Endothelial cell of umbilical vein (primary cell): ENCODE results near the gene OXLD1. TPM values are rescaled to one million over a fixed set of nuclear protein-coding genes. Genes with fewer than 3 reads are reported as not detected.

Experiments
- BruUV-seq: library from RNA; stranded (reverse); fragments of 400-500 nt; replicated peaks from 2 replicates; lab custom pipeline; 2021; lab: Mats Ljungman, UMichigan
- CTCF ChIA-PET: fragments of 300-600, 350-600 bp; sonication (Branson Sonifier 250); formaldehyde crosslinking; loops from one replicate; lab custom pipeline; 2021; ENCODE audit warnings: antibody characterized with exemption, inconsistent platforms; lab: Charles Lee
- POLR2A ChIA-PET: fragments of 300-600, 350-600 bp; sonication (Branson Sonifier 250); formaldehyde crosslinking; loops from one replicate; lab custom pipeline; 2021; ENCODE audit warnings: antibody characterized with exemption, inconsistent platforms; lab: Charles Lee
- DNase-seq: peaks from one replicate; pipeline ENCODE4 v3.0.0-alpha.2; 2011; ENCODE audit warnings: low read depth, low spot score
- FAIRE-seq: peaks from 2 replicates; lab custom pipeline; 2011; peaks lifted over from hg19 to GRCh38; lab: Jason Lieb, UNC
- H2AFZ ChIP-seq: 2 replicates; pipeline ENCODE4 v1.6.0; 2012; ENCODE audit warnings: low read depth, low read length, control low read depth, inconsistent platforms
- H3K27ac ChIP-seq: 2 replicates; pipeline ENCODE4 v1.5.1; 2011; ENCODE audit warnings: low read depth, mild to moderate bottlenecking, control low read depth, low read length, moderate library complexity; ENCODE audit not compliant: insufficient read depth
- H3K27me3 ChIP-seq, 2 experiments: 2 replicates each; pipeline versions ENCODE4 v1.6.0 to v1.6.1; 2011; ENCODE audit warnings: low read length in 2 of 2, mixed read lengths in 1 of 2; ENCODE audit not compliant: control insufficient read depth in 2 of 2, insufficient read depth in 2 of 2
- H3K36me3 ChIP-seq, 2 experiments: 2 replicates in 1 of 2; 3 replicates in 1 of 2; pipeline ENCODE4 v1.5.1; 2011; ENCODE audit warnings: low read length in 2 of 2, mild to moderate bottlenecking in 1 of 2, moderate library complexity in 1 of 2; ENCODE audit not compliant: control insufficient read depth in 2 of 2, insufficient read depth in 2 of 2; ENCODE audit errors: extremely low read depth in 1 of 2
- H3K4me1 ChIP-seq: 3 replicates; pipeline ENCODE4 v1.5.1; 2011; ENCODE audit warnings: mild to moderate bottlenecking, low read length; ENCODE audit not compliant: control insufficient read depth, insufficient read depth; ENCODE audit errors: extremely low read depth
- H3K4me2 ChIP-seq: 2 replicates; pipeline ENCODE4 v1.6.1; 2011; ENCODE audit warnings: low read length, control low read depth, mixed read lengths; ENCODE audit not compliant: insufficient read depth
- H3K4me3 ChIP-seq, 3 experiments: fragments of 200-600 bp in 1 of 3; sonication (generic), shearing (Covaris generic) in 1 of 3; replicated peaks in 1 of 3; 2 replicates each; pipeline ENCODE4 v1.5.1; 2011 to 2016; ENCODE audit warnings: control low read depth in 3 of 3, low read length in 3 of 3, mild to moderate bottlenecking in 2 of 3, inconsistent platforms in 1 of 3, low read depth in 1 of 3, moderate library complexity in 1 of 3; ENCODE audit not compliant: insufficient read depth in 1 of 3
- H3K79me2 ChIP-seq: 2 replicates; pipeline ENCODE4 v1.6.0; 2012; ENCODE audit warnings: low read length, inconsistent platforms; ENCODE audit not compliant: control insufficient read depth, insufficient read depth
- H3K9ac ChIP-seq: replicated peaks from 2 replicates; pipeline ENCODE3; 2011; ENCODE audit warnings: low read length, control low read depth; ENCODE audit not compliant: insufficient read depth; ENCODE audit errors: extremely low read depth
- H3K9me1 ChIP-seq: replicated peaks from 3 replicates; pipeline ENCODE4 v1.6.0; 2011; ENCODE audit warnings: mild to moderate bottlenecking, low read length; ENCODE audit not compliant: control insufficient read depth, insufficient read depth; ENCODE audit errors: extremely low read depth
- H3K9me3 ChIP-seq: replicated peaks from 2 replicates; pipeline ENCODE4 v1.5.1; 2012; ENCODE audit warnings: low read length, inconsistent platforms; ENCODE audit not compliant: control insufficient read depth, insufficient read depth
- H4K20me1 ChIP-seq: replicated peaks from 2 replicates; pipeline ENCODE3; 2011; ENCODE audit warnings: mild to moderate bottlenecking, low read length; ENCODE audit not compliant: control insufficient read depth, insufficient read depth; ENCODE audit errors: extremely low read depth
- FOS ChIP-seq: IDR thresholded peaks from 2 replicates; pipeline ENCODE4 v1.6.1; 2011; ENCODE audit warnings: mild to moderate bottlenecking, low read length, moderate library complexity, borderline replicate concordance; ENCODE audit not compliant: insufficient read depth
- GATA2 ChIP-seq: IDR thresholded peaks from 2 replicates; pipeline ENCODE4 v1.7.0; 2011; ENCODE audit warnings: low read depth, mild to moderate bottlenecking, moderate library complexity, mixed read lengths, low read length; ENCODE audit not compliant: insufficient read length, insufficient read depth
- MYC ChIP-seq: IDR thresholded peaks from one replicate; pipeline ENCODE4 v1.6.1; 2011; ENCODE audit warnings: mild to moderate bottlenecking, low read depth, low read length
- POLR2A ChIP-seq: IDR thresholded peaks from 2 replicates; pipeline ENCODE4 v1.6.1; 2012; ENCODE audit warnings: low read depth, mild to moderate bottlenecking, control low read depth, low read length
- POLR2AphosphoS5 ChIP-seq: IDR thresholded peaks from 2 replicates; pipeline ENCODE4 v1.6.1; 2012; ENCODE audit warnings: low read depth, mild to moderate bottlenecking, control low read depth, low read length, moderate library complexity; ENCODE audit not compliant: insufficient read depth
- dilution Hi-C: fragments of 300-500 bp; cut with MboI; formaldehyde crosslinking; loops from one replicate; pipeline ENCODE4 v1.15.0; 2019; ENCODE audit warnings: low sequenced_read_pairs; ENCODE audit not compliant: extremely low pct_ligation_motif_present
- intact Hi-C: fragments of 100-400 bp; cut with micrococcal nuclease; formaldehyde crosslinking; loops from one replicate; pipeline ENCODE4 v1.10.0; 2022
- polyA plus RNA-seq, 4 experiments: library from polyadenylated mRNA; depleted of rRNA in 3 of 4; stranded (reverse) in 3 of 4; unstranded in 1 of 4; fragments of >200 nt; gene quantifications; 2 replicates each; pipeline versions ENCODE4 v1.2.1 to v1.2.3, GENCODE V29; 2011 to 2012; ENCODE audit warnings: missing spikeins in 1 of 4
- total RNA-seq: library from RNA; stranded (reverse); gene quantifications from 2 replicates; pipeline ENCODE4 v1.2.3, GENCODE V29; 2021
- TF ChIP-seq, protein P1 (sequence below): IDR thresholded peaks from 2 replicates; pipeline ENCODE4 v1.6.1; 2011; ENCODE audit not compliant: insufficient read depth, insufficient read length

The OXLD1 gene
- total and polyA plus RNA-seq, 2 donors (not counting 3 experiments of a cell fraction or from before 2014, with no cell fraction given): 20.1 to 35.2 TPM

DNA sequence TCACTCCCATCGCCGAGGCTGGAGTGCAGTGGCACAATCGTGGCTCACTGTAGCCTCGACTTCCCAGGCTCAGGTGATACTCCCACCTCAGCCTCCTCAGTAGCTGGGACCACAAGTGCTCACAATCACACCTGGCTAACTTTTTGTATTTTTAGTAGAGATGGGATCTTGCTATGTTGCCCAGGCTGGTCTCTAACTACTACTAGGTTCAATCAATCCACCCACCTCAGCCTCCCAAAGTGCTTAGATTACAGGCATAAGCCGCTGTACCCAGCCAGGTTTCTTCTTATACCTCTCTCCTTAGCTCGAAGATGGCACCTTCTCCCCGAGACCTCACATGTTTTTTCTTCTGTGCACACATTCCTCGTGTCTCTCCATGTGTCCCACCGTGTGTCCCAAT is 26.4 kb downstream of the OXLD1 start:
- no peaks in the 10 kb centered on the region for H3K36me3 ChIP-seq
- no peaks in the 10 kb centered on the region for H4K20me1 ChIP-seq
- POLR2A ChIA-PET: no interaction called here
- H3K9me3 ChIP-seq: no peaks in the 10 kb centered on the region
- peaks cover 11% of the 10 kb centered on the region for H3K4me1 ChIP-seq
- H2AFZ ChIP-seq: no peak overlapping the region
- no peaks in the 10 kb centered on the region for H3K9me1 ChIP-seq
- no peak overlapping the region for H3K9ac ChIP-seq
- TF ChIP-seq POLR2AphosphoS5 (no peak), POLR2A (no peak), GATA2 (no peak), MYC (no peak)
- TF ChIP-seq, protein P1, sequence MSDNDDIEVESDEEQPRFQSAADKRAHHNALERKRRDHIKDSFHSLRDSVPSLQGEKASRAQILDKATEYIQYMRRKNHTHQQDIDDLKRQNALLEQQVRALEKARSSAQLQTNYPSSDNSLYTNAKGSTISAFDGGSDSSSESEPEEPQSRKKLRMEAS: no peak
- no peaks in the 10 kb centered on the region for H3K27me3 ChIP-seq
- FAIRE-seq (no peak), DNase-seq (no peak)
- no peak overlapping the region for H3K4me3 ChIP-seq
- CTCF ChIA-PET: no interaction called here
- no peak overlapping the region for H3K27ac ChIP-seq
- peaks cover 17% of the 10 kb centered on the region for H3K79me2 ChIP-seq
- H3K4me2 ChIP-seq: no peak overlapping the region
- no TSS peak for BruUV-seq
- intact Hi-C loops: no loop called here
- dilution Hi-C loops: no loop called here

DNA sequence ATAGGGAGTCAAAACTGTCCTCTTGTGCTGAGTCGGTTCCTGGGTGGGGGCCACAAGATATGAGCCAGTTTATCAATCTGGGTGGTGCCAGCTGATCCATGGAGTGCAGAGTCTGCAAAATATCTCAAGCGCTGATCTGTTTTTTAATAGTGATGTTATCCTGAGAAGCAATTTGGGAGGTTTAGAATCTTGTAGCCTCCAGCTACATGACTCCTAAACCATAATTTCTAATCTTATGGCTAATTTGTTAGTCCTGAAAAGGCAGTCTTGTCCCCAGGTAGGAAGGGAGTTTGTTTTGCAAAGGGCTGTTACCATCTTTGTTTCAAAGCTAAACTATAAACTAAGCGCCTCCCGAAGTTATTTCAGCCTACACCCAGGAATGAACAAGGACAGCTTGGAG is 27.7 kb downstream of the OXLD1 start:
- POLR2A ChIA-PET: interaction anchor here (0.5 to 0.7 kb wide), 2 partner anchors 80 to 245 kb away, joined by 3 to 8 read pairs; no protein-coding TSS in a partner anchor
- no peaks in the 10 kb centered on the region for H3K9me1 ChIP-seq
- H3K4me1 ChIP-seq: peaks cover 11% of the 10 kb centered on the region
- no peaks in the 10 kb centered on the region for H3K27me3 ChIP-seq
- H3K4me3 ChIP-seq: no peak overlapping the region
- no peaks in the 10 kb centered on the region for H3K36me3 ChIP-seq
- FAIRE-seq: no peak
- no peak overlapping the region for H3K27ac ChIP-seq
- H3K4me2 ChIP-seq: no peak overlapping the region
- no peak for DNase-seq
- dilution Hi-C loops (no loop called here), intact Hi-C loops (no loop called here)
- no peak overlapping the region for H2AFZ ChIP-seq
- no TSS peak for BruUV-seq
- CTCF ChIA-PET: no interaction called here
- no peaks in the 10 kb centered on the region for H4K20me1 ChIP-seq
- H3K9me3 ChIP-seq: no peaks in the 10 kb centered on the region
- TF ChIP-seq FOS (no peak), MYC (no peak)
- TF ChIP-seq, protein P1: no peak
- H3K9ac ChIP-seq: no peak overlapping the region
- peaks cover 30% of the 10 kb centered on the region for H3K79me2 ChIP-seq
